Liver (tissue), 3 donors: ENCODE measurements around the gene OR8B2.

Source experiments
- RXRA ChIP-seq, 2 donors: IDR thresholded peaks; 2 replicates each; pipeline ENCODE4 v1.6.1; 2017 to 2018; ENCODE audit warnings: antibody characterized with exemption in 2 of 2, mild to moderate bottlenecking in 1 of 2
- TF ChIP-seq, protein P1 (sequence below): fragments of 150-350 bp; IDR thresholded peaks from 2 replicates; pipeline ENCODE4 v1.5.1; 2017; ENCODE audit warnings: improper control_type of control experiment, low read depth, low read length; ENCODE audit not compliant: missing input control
- TF ChIP-seq, protein P2 (sequence below): IDR thresholded peaks from 2 replicates; pipeline ENCODE4 v1.6.1; 2016; ENCODE audit warnings: antibody characterized with exemption
- donor health status: healthy.
- donor health status: healthy.

DNA sequence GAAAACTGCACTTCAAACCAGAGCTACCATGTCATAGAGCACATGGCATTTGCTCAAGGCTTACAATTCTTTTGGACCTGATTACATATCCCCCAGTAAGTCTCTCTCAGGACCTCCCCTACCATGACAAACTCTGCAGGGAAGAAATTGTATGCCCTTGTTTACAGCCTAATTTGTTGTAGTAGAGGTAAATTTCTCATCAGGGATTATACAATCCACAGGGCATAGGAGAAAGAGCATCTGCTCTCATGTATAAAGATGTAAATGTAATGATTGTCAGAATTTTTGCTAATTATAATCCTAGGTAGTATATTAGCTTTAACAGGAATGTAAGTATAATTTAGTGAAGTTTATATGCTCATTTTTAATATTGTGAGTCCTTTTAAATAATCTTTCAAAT is 14.6 kb upstream of the OR8B2 start, which contains the start of gene OR8B3:
- TF ChIP-seq, protein P1, sequence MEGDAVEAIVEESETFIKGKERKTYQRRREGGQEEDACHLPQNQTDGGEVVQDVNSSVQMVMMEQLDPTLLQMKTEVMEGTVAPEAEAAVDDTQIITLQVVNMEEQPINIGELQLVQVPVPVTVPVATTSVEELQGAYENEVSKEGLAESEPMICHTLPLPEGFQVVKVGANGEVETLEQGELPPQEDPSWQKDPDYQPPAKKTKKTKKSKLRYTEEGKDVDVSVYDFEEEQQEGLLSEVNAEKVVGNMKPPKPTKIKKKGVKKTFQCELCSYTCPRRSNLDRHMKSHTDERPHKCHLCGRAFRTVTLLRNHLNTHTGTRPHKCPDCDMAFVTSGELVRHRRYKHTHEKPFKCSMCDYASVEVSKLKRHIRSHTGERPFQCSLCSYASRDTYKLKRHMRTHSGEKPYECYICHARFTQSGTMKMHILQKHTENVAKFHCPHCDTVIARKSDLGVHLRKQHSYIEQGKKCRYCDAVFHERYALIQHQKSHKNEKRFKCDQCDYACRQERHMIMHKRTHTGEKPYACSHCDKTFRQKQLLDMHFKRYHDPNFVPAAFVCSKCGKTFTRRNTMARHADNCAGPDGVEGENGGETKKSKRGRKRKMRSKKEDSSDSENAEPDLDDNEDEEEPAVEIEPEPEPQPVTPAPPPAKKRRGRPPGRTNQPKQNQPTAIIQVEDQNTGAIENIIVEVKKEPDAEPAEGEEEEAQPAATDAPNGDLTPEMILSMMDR, result no peak
- TF ChIP-seq, protein P2, sequence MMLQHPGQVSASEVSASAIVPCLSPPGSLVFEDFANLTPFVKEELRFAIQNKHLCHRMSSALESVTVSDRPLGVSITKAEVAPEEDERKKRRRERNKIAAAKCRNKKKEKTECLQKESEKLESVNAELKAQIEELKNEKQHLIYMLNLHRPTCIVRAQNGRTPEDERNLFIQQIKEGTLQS, result no peak
- no peak for TF ChIP-seq RXRA (IDR thresholded peaks at IDR 0.05)
